K562 (cell line): ENCODE measurements around the gene DLGAP1. TPM values are rescaled to one million over a fixed set of nuclear protein-coding genes. Genes with fewer than 3 reads are reported as not detected.

ENCODE experiments used
- ATAC-seq: fragments of 200-7000 bp; cut with Tn5 transposase; 3 replicates; pipeline ENCODE4 v1.9.1; 2020; ENCODE audit warnings: moderate library complexity
- BruUV-seq: library from RNA; stranded (reverse); fragments of 400-500 nt; replicated peaks from 2 replicates; lab custom pipeline; 2021; lab: Mats Ljungman, UMichigan
- CTCF ChIA-PET: fragments of 300-600 bp; formaldehyde crosslinking; extraction: SDS; loops from one replicate; lab custom pipeline; 2021; ENCODE audit warnings: low intra/inter-chr PET ratio; lab: Yijun Ruan, JAX
- POLR2A ChIA-PET: fragments of 300-600, 350-650 bp; sonication (Branson Sonifier 250); formaldehyde crosslinking; extraction: SDS; loops from one replicate; lab custom pipeline; 2021; ENCODE audit warnings: antibody characterized with exemption, inconsistent platforms; lab: Yijun Ruan, JAX
- DNase-seq, 4 experiments: peaks; one replicate each; pipeline versions ENCODE4 v3.0.0 to v3.0.0-alpha.2; 2011 to 2018; ENCODE audit warnings: low spot score in 3 of 4, mixed read lengths in 3 of 4; ENCODE audit errors: extremely low read depth in 1 of 4
- FAIRE-seq: peaks from 2 replicates; lab custom pipeline; 2011; peaks lifted over from hg19 to GRCh38; lab: Jason Lieb, UNC
- H2AFZ ChIP-seq: 2 replicates; pipeline ENCODE4 v1.6.0; 2011; ENCODE audit warnings: low read depth, low read length, control low read depth, inconsistent platforms
- H3K27ac ChIP-seq: fragments of 200-600 bp; 3 replicates; pipeline ENCODE4 v1.8.0; 2011; ENCODE audit warnings: low read depth, mild to moderate bottlenecking, control low read depth, inconsistent platforms, low read length, moderate library complexity, mixed read lengths; ENCODE audit errors: extremely low read depth
- H3K27me3 ChIP-seq, 2 experiments: fragments of 300-600 bp in 1 of 2; 2 replicates in 1 of 2; 3 replicates in 1 of 2; pipeline versions ENCODE4 v1.6.0 to v1.8.0; 2011; ENCODE audit warnings: inconsistent platforms in 2 of 2, low read length in 2 of 2, mild to moderate bottlenecking in 1 of 2, mixed read lengths in 1 of 2, moderate library complexity in 1 of 2; ENCODE audit not compliant: control insufficient read depth in 2 of 2, insufficient read depth in 2 of 2
- H3K36me3 ChIP-seq: fragments of 300-600 bp; 3 replicates; pipeline ENCODE4 v1.8.0; 2011; ENCODE audit warnings: mild to moderate bottlenecking, low read length, inconsistent platforms; ENCODE audit not compliant: control insufficient read depth, insufficient read depth
- H3K4me1 ChIP-seq, 2 experiments: fragments of 200-600 bp in 1 of 2; replicated peaks in 1 of 2; 2 replicates in 1 of 2; 3 replicates in 1 of 2; pipeline versions ENCODE4 v1.5.1 to v1.8.0; 2011; ENCODE audit warnings: inconsistent platforms in 2 of 2, low read length in 2 of 2, mild to moderate bottlenecking in 1 of 2, mixed read lengths in 1 of 2, moderate library complexity in 1 of 2; ENCODE audit not compliant: control insufficient read depth in 2 of 2, insufficient read depth in 2 of 2
- H3K4me2 ChIP-seq: 2 replicates; pipeline ENCODE4 v1.6.1; 2011; ENCODE audit warnings: low read length, control low read depth, inconsistent platforms, mixed read lengths; ENCODE audit not compliant: insufficient read depth
- H3K4me3 ChIP-seq: fragments of 200-600 bp; sonication (generic), shearing (Covaris generic); 2 replicates; pipeline ENCODE4 v1.5.1; 2016; ENCODE audit warnings: control low read depth, inconsistent platforms
- H3K79me2 ChIP-seq: fragments of 200-600 bp; 3 replicates; pipeline ENCODE4 v1.8.0; 2011; ENCODE audit warnings: low read length, inconsistent platforms; ENCODE audit not compliant: control insufficient read depth, insufficient read depth
- H3K9ac ChIP-seq, 2 experiments: 2 replicates each; pipeline versions ENCODE4 v1.6.0 to v1.6.1; 2011; ENCODE audit warnings: low read depth in 2 of 2, low read length in 2 of 2, control low read depth in 1 of 2, inconsistent platforms in 1 of 2, mild to moderate bottlenecking in 1 of 2, mixed read lengths in 1 of 2; ENCODE audit not compliant: insufficient read depth in 1 of 2
- H3K9me1 ChIP-seq: one replicate; pipeline ENCODE4 v1.6.0; 2011; ENCODE audit warnings: inconsistent platforms, mild to moderate bottlenecking, low read length, moderate library complexity; ENCODE audit not compliant: control insufficient read depth, insufficient read depth
- H3K9me3 ChIP-seq: replicated peaks from 2 replicates; pipeline ENCODE4 v1.5.1; 2011; ENCODE audit warnings: low read depth, low read length, inconsistent platforms; ENCODE audit not compliant: control insufficient read depth, insufficient read depth
- H4K20me1 ChIP-seq: replicated peaks from 2 replicates; pipeline ENCODE4 v1.6.1; 2011; ENCODE audit warnings: low read length, inconsistent platforms, mixed read lengths; ENCODE audit not compliant: control insufficient read depth, insufficient read depth
- ATF3 ChIP-seq, 2 experiments: fragments of 450-650 bp in 1 of 2; sonication (generic) in 1 of 2; formaldehyde crosslinking in 1 of 2; IDR thresholded peaks in 1 of 2; conservative IDR thresholded peaks in 1 of 2; 2 replicates each; pipeline versions ENCODE4 v1.6.1 to v1.8.1; 2016 to 2023; ENCODE audit warnings: mild to moderate bottlenecking in 2 of 2, moderate library complexity in 2 of 2, inconsistent platforms in 1 of 2, missing genetic modification reagents in 1 of 2
- CAMTA2 ChIP-seq: fragments of 250-450 bp; sonication (Bioruptor Pico); conservative IDR thresholded peaks from 2 replicates; pipeline ENCODE4 v1.5.1; 2022
- CHD1 ChIP-seq: fragments of 200-600 bp; sonication (generic); IDR thresholded peaks from one replicate; pipeline ENCODE4 v1.6.1; 2012; ENCODE audit warnings: mild to moderate bottlenecking, moderate library complexity, low read length, inconsistent platforms
- ETV5 ChIP-seq: sonication (generic); formaldehyde crosslinking; IDR thresholded peaks from 2 replicates; pipeline ENCODE4 v1.4.0; 2020; ENCODE audit warnings: low read depth, mild to moderate bottlenecking, missing genetic modification reagents
- HNRNPL ChIP-seq: fragments of 200-400 bp; formaldehyde crosslinking; IDR thresholded peaks from 2 replicates; pipeline ENCODE4 v1.6.1; 2017; ENCODE audit warnings: low read depth, mild to moderate bottlenecking, low read length
- MCM5 ChIP-seq: fragments of 450-650 bp; IDR thresholded peaks from 2 replicates; pipeline ENCODE4 v1.6.1; 2016; ENCODE audit warnings: low read depth
- TEAD4 ChIP-seq, 2 experiments: sonication (generic) in 1 of 2; formaldehyde crosslinking in 1 of 2; IDR thresholded peaks; 2 replicates each; pipeline versions ENCODE4 v1.6.1 to v1.8.0; 2012 to 2022; ENCODE audit warnings: borderline replicate concordance in 1 of 2, inconsistent platforms in 1 of 2, low read length in 1 of 2, mild to moderate bottlenecking in 1 of 2, missing genetic modification reagents in 1 of 2
- ZNF174 ChIP-seq: fragments of 250-450 bp; sonication (Bioruptor Pico); IDR thresholded peaks from 2 replicates; pipeline ENCODE4 v1.4.0; 2020; ENCODE audit warnings: mild to moderate bottlenecking
- ZNF561 ChIP-seq: fragments of 450-650 bp; formaldehyde crosslinking; conservative IDR thresholded peaks from 2 replicates; pipeline ENCODE4 v1.4.0; 2020; ENCODE audit warnings: mild to moderate bottlenecking, moderate library complexity
- WGBS: fragments of 100-300 bp; shearing (Covaris generic); methylation state at CpG from one replicate; pipeline ENCODE4 v1.1.6; 2016; ENCODE audit warnings: low coverage, mixed read lengths; ENCODE audit not compliant: insufficient coverage; ENCODE audit errors: missing lambda C conversion rate; 5-methylcytosine and 5-hydroxymethylcytosine counted together
- in situ Hi-C: fragments of 300-500 bp; cut with MboI; formaldehyde crosslinking; loops from 4 replicates; pipeline ENCODE4 v1.15.0; 2018; ENCODE audit warnings: inconsistent platforms, mixed read lengths
- intact Hi-C: fragments of 100-400 bp; cut with micrococcal nuclease; formaldehyde crosslinking; loops from 2 replicates; pipeline ENCODE4 v1.14.2; 2022
- polyA plus RNA-seq, 8 experiments: library from polyadenylated mRNA; depleted of rRNA in 4 of 8; stranded (reverse) in 5 of 8; unstranded in 3 of 8; fragments of >200 nt; fragmentation: Nextera tagmentation in 2 of 8; fragmentation: Illumina TruSeq in 1 of 8; extraction: Ambion mirVana in 2 of 8; extraction: Trizol in 1 of 8; gene quantifications; 2 replicates each; pipeline versions ENCODE4 v1.2.1 to v1.2.3, GENCODE V29; 2011 to 2014; ENCODE audit warnings: inconsistent platforms in 1 of 8, missing spikeins in 1 of 8
- total RNA-seq, 7 experiments: library from RNA; depleted of rRNA in 6 of 7; stranded (reverse); fragments of >200 nt in 6 of 7; fragmentation: Illumina TruSeq in 2 of 7; extraction: Trizol in 2 of 7; gene quantifications; 2 replicates each; pipeline versions ENCODE4 v1.2.1 to v1.2.3, GENCODE V29; 2011 to 2021; ENCODE audit warnings: low replicate concordance in 1 of 7
- TF ChIP-seq, protein P1 (sequence below): fragments of 250-450 bp; sonication (Bioruptor Pico); IDR thresholded peaks from 2 replicates; pipeline ENCODE4 v1.9.0; 2021; ENCODE audit warnings: mild to moderate bottlenecking, inconsistent platforms
- TF ChIP-seq, protein P2 (sequence below): sonication (generic); formaldehyde crosslinking; IDR thresholded peaks from 2 replicates; pipeline ENCODE4 v1.8.0; 2022; ENCODE audit warnings: missing genetic modification reagents, mild to moderate bottlenecking, moderate library complexity, borderline replicate concordance
- TF ChIP-seq, protein P3 (sequence below): fragments of 450-650 bp; formaldehyde crosslinking; IDR thresholded peaks from 2 replicates; pipeline ENCODE4 v1.4.0; 2020; ENCODE audit warnings: mild to moderate bottlenecking

DLGAP1 gene
- total and polyA plus RNA-seq, 9 of the 15 experiments (the other 6 are each of a cell fraction or from before 2014, with no cell fraction given) = 0.04 to 0.22 (median 0.08) TPM

- H3K36me3 ChIP-seq = no peaks in the 10 kb centered on the region
- H3K9ac ChIP-seq = no peak overlapping the region
- ATAC-seq (no peak), DNase-seq (no peak), FAIRE-seq (no peak)
- ChIA-PET POLR2A (no interaction called here), CTCF (no interaction called here)
- H2AFZ ChIP-seq = no peak overlapping the region
- no peak overlapping the region for H3K4me2 ChIP-seq
- H3K79me2 ChIP-seq = no peaks in the 10 kb centered on the region
- no peaks in the 10 kb centered on the region for H3K9me3 ChIP-seq
- no peaks in the 10 kb centered on the region for H3K4me1 ChIP-seq
- BruUV-seq = no TSS peak
- H3K27ac ChIP-seq = no peak overlapping the region
- H3K27me3 ChIP-seq = no peaks in the 10 kb centered on the region
- 1% methylated on average over 9 of the region's 9 CpGs for WGBS
- no peaks in the 10 kb centered on the region for H4K20me1 ChIP-seq
- intact Hi-C loops = no loop called here
- H3K4me3 ChIP-seq = no peak overlapping the region
- no peaks in the 10 kb centered on the region for H3K9me1 ChIP-seq
- in situ Hi-C loops = no loop called here
- TF ChIP-seq MCM5 = no peak
- no peak for TF ChIP-seq CAMTA2 (CRISPR knock-in tag)
- TF ChIP-seq ZNF174 (CRISPR knock-in tag) = no peak
- no peak for TF ChIP-seq ZNF561 (CRISPR knock-in tag)
- no peak for TF ChIP-seq HNRNPL
- TF ChIP-seq, protein P1, sequence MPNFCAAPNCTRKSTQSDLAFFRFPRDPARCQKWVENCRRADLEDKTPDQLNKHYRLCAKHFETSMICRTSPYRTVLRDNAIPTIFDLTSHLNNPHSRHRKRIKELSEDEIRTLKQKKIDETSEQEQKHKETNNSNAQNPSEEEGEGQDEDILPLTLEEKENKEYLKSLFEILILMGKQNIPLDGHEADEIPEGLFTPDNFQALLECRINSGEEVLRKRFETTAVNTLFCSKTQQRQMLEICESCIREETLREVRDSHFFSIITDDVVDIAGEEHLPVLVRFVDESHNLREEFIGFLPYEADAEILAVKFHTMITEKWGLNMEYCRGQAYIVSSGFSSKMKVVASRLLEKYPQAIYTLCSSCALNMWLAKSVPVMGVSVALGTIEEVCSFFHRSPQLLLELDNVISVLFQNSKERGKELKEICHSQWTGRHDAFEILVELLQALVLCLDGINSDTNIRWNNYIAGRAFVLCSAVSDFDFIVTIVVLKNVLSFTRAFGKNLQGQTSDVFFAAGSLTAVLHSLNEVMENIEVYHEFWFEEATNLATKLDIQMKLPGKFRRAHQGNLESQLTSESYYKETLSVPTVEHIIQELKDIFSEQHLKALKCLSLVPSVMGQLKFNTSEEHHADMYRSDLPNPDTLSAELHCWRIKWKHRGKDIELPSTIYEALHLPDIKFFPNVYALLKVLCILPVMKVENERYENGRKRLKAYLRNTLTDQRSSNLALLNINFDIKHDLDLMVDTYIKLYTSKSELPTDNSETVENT (CRISPR knock-in tag) = no peak
- TF ChIP-seq, protein P2, sequence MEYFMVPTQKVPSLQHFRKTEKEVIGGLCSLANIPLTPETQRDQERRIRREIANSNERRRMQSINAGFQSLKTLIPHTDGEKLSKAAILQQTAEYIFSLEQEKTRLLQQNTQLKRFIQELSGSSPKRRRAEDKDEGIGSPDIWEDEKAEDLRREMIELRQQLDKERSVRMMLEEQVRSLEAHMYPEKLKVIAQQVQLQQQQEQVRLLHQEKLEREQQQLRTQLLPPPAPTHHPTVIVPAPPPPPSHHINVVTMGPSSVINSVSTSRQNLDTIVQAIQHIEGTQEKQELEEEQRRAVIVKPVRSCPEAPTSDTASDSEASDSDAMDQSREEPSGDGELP (CRISPR knock-in tag) = no peak
- TF ChIP-seq, protein P3, sequence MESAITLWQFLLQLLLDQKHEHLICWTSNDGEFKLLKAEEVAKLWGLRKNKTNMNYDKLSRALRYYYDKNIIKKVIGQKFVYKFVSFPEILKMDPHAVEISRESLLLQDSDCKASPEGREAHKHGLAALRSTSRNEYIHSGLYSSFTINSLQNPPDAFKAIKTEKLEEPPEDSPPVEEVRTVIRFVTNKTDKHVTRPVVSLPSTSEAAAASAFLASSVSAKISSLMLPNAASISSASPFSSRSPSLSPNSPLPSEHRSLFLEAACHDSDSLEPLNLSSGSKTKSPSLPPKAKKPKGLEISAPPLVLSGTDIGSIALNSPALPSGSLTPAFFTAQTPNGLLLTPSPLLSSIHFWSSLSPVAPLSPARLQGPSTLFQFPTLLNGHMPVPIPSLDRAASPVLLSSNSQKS = no peak
- no peak for TF ChIP-seq CHD1
- no peak for TF ChIP-seq ATF3 (IDR thresholded peaks at IDR 0.05)
- TF ChIP-seq ATF3 (CRISPR knock-in tag; conservative IDR thresholded peaks at IDR 0.05) = no peak
- TF ChIP-seq ETV5 (CRISPR knock-in tag) = no peak
- TF ChIP-seq TEAD4 (IDR thresholded peaks at IDR 0.05; ENCODE audit: low read length) = no peak
- no peak for TF ChIP-seq TEAD4 (CRISPR knock-in tag; IDR thresholded peaks at IDR 0.05; ENCODE audit: borderline replicate concordance)
These were observed 101.2 kb downstream of the DLGAP1 start for GRCh38 chr18:4353853-4354418.
